IMR-90 (cell line): ENCODE measurements around the gene GRM8. TPM values are rescaled to one million over a fixed set of nuclear protein-coding genes. Genes with fewer than 3 reads are reported as not detected.

Experiments used
- ATAC-seq: fragments of 200-7000 bp; cut with Tn5 transposase; 2 replicates; pipeline ENCODE4 v1.9.1; 2020; ENCODE audit warnings: low read depth, mild to moderate bottlenecking, moderate library complexity
- BruUV-seq: library from RNA; stranded (reverse); fragments of 400-500 nt; replicated peaks from 2 replicates; lab custom pipeline; 2021; lab: Mats Ljungman, UMichigan
- CTCF ChIA-PET: fragments of 300-600 bp; formaldehyde crosslinking; extraction: SDS; loops from one replicate; lab custom pipeline; 2021; ENCODE audit warnings: antibody characterized with exemption; lab: Yijun Ruan, JAX
- POLR2A ChIA-PET: fragments of 300-600 bp; sonication (Branson Sonifier 250); formaldehyde crosslinking; loops from one replicate; lab custom pipeline; 2022; ENCODE audit warnings: antibody characterized with exemption; ENCODE audit not compliant: unreplicated experiment; lab: Charles Lee
- DNase-seq: peaks from one replicate; pipeline ENCODE4 v3.0.0; 2013
- H2AFZ ChIP-seq: replicated peaks from 2 replicates; pipeline ENCODE3; 2013; ENCODE audit warnings: low read length, mild to moderate bottlenecking; ENCODE audit not compliant: poor library complexity
- H2AK5ac ChIP-seq: 2 replicates; pipeline ENCODE4 v1.6.1; 2013; ENCODE audit warnings: low read depth, low read length, inconsistent platforms
- H2AK9ac ChIP-seq: replicated peaks from 2 replicates; pipeline ENCODE3; 2013; ENCODE audit warnings: mild to moderate bottlenecking, low read depth, low read length, moderate library complexity; ENCODE audit not compliant: poor library complexity
- H2BK120ac ChIP-seq: 2 replicates; pipeline ENCODE4 v1.6.1; 2013; ENCODE audit warnings: low read depth, low read length, inconsistent platforms
- H2BK15ac ChIP-seq: 3 replicates; pipeline ENCODE4 v1.6.1; 2013; ENCODE audit warnings: low read depth, low read length, inconsistent platforms
- H2BK20ac ChIP-seq: 2 replicates; pipeline ENCODE4 v1.6.1; 2013; ENCODE audit warnings: low read depth, mild to moderate bottlenecking, inconsistent platforms, low read length, moderate library complexity
- H2BK5ac ChIP-seq: 2 replicates; pipeline ENCODE4 v1.6.1; 2013; ENCODE audit warnings: mild to moderate bottlenecking, low read depth, low read length, inconsistent platforms; ENCODE audit not compliant: poor library complexity, severe bottlenecking
- H3K14ac ChIP-seq: replicated peaks from 2 replicates; pipeline ENCODE4 v1.6.1; 2013; ENCODE audit warnings: low read depth, low read length, inconsistent platforms
- H3K18ac ChIP-seq: 2 replicates; pipeline ENCODE4 v1.6.1; 2013; ENCODE audit warnings: low read depth, low read length, control low read depth
- H3K23ac ChIP-seq: 2 replicates; pipeline ENCODE4 v1.6.1; 2013; ENCODE audit warnings: low read depth, low read length, inconsistent platforms
- H3K27ac ChIP-seq: 2 replicates; pipeline ENCODE4 v1.5.1; 2013; ENCODE audit warnings: mild to moderate bottlenecking, control low read depth, low read length; ENCODE audit not compliant: insufficient read depth
- H3K27me3 ChIP-seq: 2 replicates; pipeline ENCODE4 v1.6.1; 2013; ENCODE audit warnings: low read length; ENCODE audit not compliant: control insufficient read depth, insufficient read depth
- H3K36me3 ChIP-seq: 2 replicates; pipeline ENCODE4 v1.6.1; 2013; ENCODE audit warnings: low read length, mixed read lengths; ENCODE audit not compliant: control insufficient read depth, insufficient read depth
- H3K4ac ChIP-seq: 2 replicates; pipeline ENCODE4 v1.6.1; 2013; ENCODE audit warnings: low read depth, low read length, inconsistent platforms
- H3K4me1 ChIP-seq: 2 replicates; pipeline ENCODE4 v1.6.1; 2013; ENCODE audit warnings: low read length, mixed read lengths; ENCODE audit not compliant: control insufficient read depth, insufficient read depth
- H3K4me2 ChIP-seq: 2 replicates; pipeline ENCODE4 v1.6.1; 2013; ENCODE audit warnings: low read depth, mild to moderate bottlenecking, control low read depth, low read length, moderate library complexity
- H3K4me3 ChIP-seq: 2 replicates; pipeline ENCODE4 v1.5.1; 2013; ENCODE audit warnings: low read depth, mild to moderate bottlenecking, control low read depth, low read length, moderate library complexity; ENCODE audit not compliant: insufficient read depth
- H3K56ac ChIP-seq: 2 replicates; pipeline ENCODE4 v1.6.1; 2013; ENCODE audit warnings: low read length, inconsistent platforms; ENCODE audit not compliant: insufficient read depth; ENCODE audit errors: extremely low read depth
- H3K79me1 ChIP-seq, 2 experiments: 2 replicates each; pipeline ENCODE4 v1.6.1; 2013; ENCODE audit warnings: low read length in 2 of 2, inconsistent platforms in 1 of 2, low read depth in 1 of 2
- H3K9ac ChIP-seq: 2 replicates; pipeline ENCODE4 v1.6.1; 2013; ENCODE audit warnings: low read depth, low read length, control low read depth
- H3K9me1 ChIP-seq: 2 replicates; pipeline ENCODE4 v1.6.1; 2013; ENCODE audit warnings: low read length, inconsistent platforms; ENCODE audit not compliant: insufficient read depth
- H3K9me3 ChIP-seq: 2 replicates; pipeline ENCODE4 v1.6.1; 2013; ENCODE audit warnings: low read length; ENCODE audit not compliant: control insufficient read depth, insufficient read depth
- H4K20me1 ChIP-seq: 2 replicates; pipeline ENCODE4 v1.6.1; 2013; ENCODE audit warnings: low read length, inconsistent platforms; ENCODE audit not compliant: insufficient read depth
- H4K5ac ChIP-seq: 2 replicates; pipeline ENCODE4 v1.6.1; 2013; ENCODE audit warnings: mild to moderate bottlenecking, low read depth, low read length, control low read depth
- H4K8ac ChIP-seq, 2 experiments: 2 replicates each; pipeline ENCODE4 v1.6.1; 2013; ENCODE audit warnings: low read depth in 2 of 2, low read length in 2 of 2, control low read depth in 1 of 2, inconsistent platforms in 1 of 2
- H4K91ac ChIP-seq: 2 replicates; pipeline ENCODE4 v1.6.1; 2013; ENCODE audit warnings: low read depth, low read length, inconsistent platforms; ENCODE audit not compliant: insufficient read depth
- BHLHE40 ChIP-seq: fragments of 150-350 bp; IDR thresholded peaks from 2 replicates; pipeline ENCODE4 v1.6.1; 2016; ENCODE audit warnings: mild to moderate bottlenecking, low read depth, low read length
- CEBPB ChIP-seq: IDR thresholded peaks from 2 replicates; pipeline ENCODE4 v1.6.1; 2012; ENCODE audit warnings: low read depth, low read length, improper control_type of control experiment
- CHD1 ChIP-seq: IDR thresholded peaks from 2 replicates; pipeline ENCODE4 v1.6.1; 2012; ENCODE audit warnings: low read depth, low read length, improper control_type of control experiment
- ELK1 ChIP-seq: fragments of 150-350 bp; IDR thresholded peaks from 2 replicates; pipeline ENCODE4 v1.6.1; 2016; ENCODE audit warnings: low read depth, mild to moderate bottlenecking, low read length, moderate library complexity, borderline replicate concordance
- FOS ChIP-seq: fragments of 150-350 bp; IDR thresholded peaks from 2 replicates; pipeline ENCODE4 v1.6.1; 2016; ENCODE audit warnings: low read depth, low read length
- MAFK ChIP-seq: IDR thresholded peaks from 2 replicates; pipeline ENCODE4 v1.6.1; 2012; ENCODE audit warnings: low read depth, low read length, improper control_type of control experiment
- MAZ ChIP-seq: IDR thresholded peaks from 2 replicates; pipeline ENCODE4 v1.6.1; 2012; ENCODE audit warnings: low read depth, mild to moderate bottlenecking, low read length, improper control_type of control experiment, moderate library complexity, borderline replicate concordance
- MXI1 ChIP-seq: IDR thresholded peaks from 2 replicates; pipeline ENCODE4 v1.6.1; 2012; ENCODE audit warnings: low read depth, mild to moderate bottlenecking, low read length, moderate library complexity, borderline replicate concordance
- NFE2L2 ChIP-seq: fragments of 150-350 bp; IDR thresholded peaks from 2 replicates; pipeline ENCODE4 v1.6.1; 2016; ENCODE audit warnings: low read depth, mild to moderate bottlenecking, low read length
- POLR2A ChIP-seq: IDR thresholded peaks from 2 replicates; pipeline ENCODE4 v1.6.1; 2012; ENCODE audit warnings: mild to moderate bottlenecking, low read depth, low read length
- RAD21 ChIP-seq: IDR thresholded peaks from 2 replicates; pipeline ENCODE4 v1.6.1; 2012; ENCODE audit warnings: low read length, improper control_type of control experiment
- RCOR1 ChIP-seq: IDR thresholded peaks from 2 replicates; pipeline ENCODE4 v1.6.1; 2012; ENCODE audit warnings: mild to moderate bottlenecking, low read length, improper control_type of control experiment; ENCODE audit not compliant: insufficient replicate concordance
- RFX5 ChIP-seq: IDR thresholded peaks from 2 replicates; pipeline ENCODE4 v1.8.0; 2012; ENCODE audit warnings: low read depth, mild to moderate bottlenecking, low read length, moderate library complexity
- SMC3 ChIP-seq: fragments of 150-350 bp; IDR thresholded peaks from 2 replicates; pipeline ENCODE4 v1.6.1; 2016; ENCODE audit warnings: low read depth, mild to moderate bottlenecking, antibody characterized with exemption, low read length, moderate library complexity
- dilution Hi-C: fragments of 300-500 bp; cut with HindIII; formaldehyde crosslinking; loops from one replicate; pipeline ENCODE4 v1.14.3; 2018; ENCODE audit warnings: low sequenced_read_pairs; ENCODE audit not compliant: unreplicated experiment
- in situ Hi-C: fragments of 300-500 bp; cut with MboI; formaldehyde crosslinking; loops from 3 replicates; pipeline ENCODE4 v1.14.3; 2019; ENCODE audit warnings: low sequenced_read_pairs, inconsistent platforms, mixed read lengths
- intact Hi-C: fragments of 100-400 bp; cut with micrococcal nuclease; formaldehyde crosslinking; loops from 2 replicates; pipeline ENCODE4 v1.10.0; 2022
- polyA plus RNA-seq, 3 experiments: library from polyadenylated mRNA; depleted of rRNA; stranded (reverse); fragments of >200 nt; gene quantifications; 2 replicates each; pipeline ENCODE4 v1.2.3, GENCODE V29; 2012; ENCODE audit warnings: low replicate concordance in 1 of 3
- total RNA-seq: library from RNA; depleted of rRNA; stranded (reverse); fragments of >200 nt; gene quantifications from 2 replicates; pipeline ENCODE4 v1.2.3, GENCODE V29; 2012
- TF ChIP-seq, protein P1 (sequence below): conservative IDR thresholded peaks from 2 replicates; pipeline ENCODE4 v1.5.1; 2012; ENCODE audit warnings: mild to moderate bottlenecking, low read depth, low read length, improper control_type of control experiment
- TF ChIP-seq, protein P2 (sequence below): fragments of 150-350 bp; IDR thresholded peaks from 2 replicates; pipeline ENCODE4 v1.6.1; 2017; ENCODE audit warnings: mild to moderate bottlenecking, antibody characterized with exemption, low read length, low read depth

The GRM8 gene
- total and polyA plus RNA-seq, 2 of the 4 experiments (the other 2 are of a cell fraction), result not detected

GRCh38 chr7:126931581-126931980 lies 321.2 kb downstream of the GRM8 start:
- Histone ChIP-seq H2AK5ac (no peak overlapping the region), H3K9ac (no peak overlapping the region), H3K9me3 (peaks cover 5% of the 10 kb centered on the region; the same call in 1 of the 2 replicates), H2BK5ac (no peak overlapping the region), H4K5ac (no peak overlapping the region), H2BK15ac (no peak overlapping the region), H3K4me3 (no peak overlapping the region), H4K8ac (no peak overlapping the region), H3K14ac (no peak overlapping the region), H2BK20ac (no peak overlapping the region), H3K9me1 (no peaks in the 10 kb centered on the region), H2AK9ac (no peak overlapping the region), H3K4me1 (no peaks in the 10 kb centered on the region), H3K27ac (no peak overlapping the region), H4K20me1 (no peaks in the 10 kb centered on the region), H3K56ac (no peak overlapping the region), H3K4me2 (no peak overlapping the region), H3K23ac (no peak overlapping the region), H3K4ac (no peak overlapping the region), H3K36me3 (no peaks in the 10 kb centered on the region), H2AFZ (no peak overlapping the region), H4K91ac (no peak overlapping the region), H3K18ac (no peak overlapping the region), H3K27me3 (no peaks in the 10 kb centered on the region), H3K79me1 (no peaks in the 10 kb centered on the region), H2BK120ac (no peak overlapping the region)
- TF ChIP-seq ELK1, result no peak
- no peak for TF ChIP-seq RCOR1
- no peak for TF ChIP-seq CHD1
- no peak for TF ChIP-seq NFE2L2
- TF ChIP-seq BHLHE40, result no peak
- no peak for TF ChIP-seq MAFK
- no peak for TF ChIP-seq MAZ
- TF ChIP-seq, protein P1, sequence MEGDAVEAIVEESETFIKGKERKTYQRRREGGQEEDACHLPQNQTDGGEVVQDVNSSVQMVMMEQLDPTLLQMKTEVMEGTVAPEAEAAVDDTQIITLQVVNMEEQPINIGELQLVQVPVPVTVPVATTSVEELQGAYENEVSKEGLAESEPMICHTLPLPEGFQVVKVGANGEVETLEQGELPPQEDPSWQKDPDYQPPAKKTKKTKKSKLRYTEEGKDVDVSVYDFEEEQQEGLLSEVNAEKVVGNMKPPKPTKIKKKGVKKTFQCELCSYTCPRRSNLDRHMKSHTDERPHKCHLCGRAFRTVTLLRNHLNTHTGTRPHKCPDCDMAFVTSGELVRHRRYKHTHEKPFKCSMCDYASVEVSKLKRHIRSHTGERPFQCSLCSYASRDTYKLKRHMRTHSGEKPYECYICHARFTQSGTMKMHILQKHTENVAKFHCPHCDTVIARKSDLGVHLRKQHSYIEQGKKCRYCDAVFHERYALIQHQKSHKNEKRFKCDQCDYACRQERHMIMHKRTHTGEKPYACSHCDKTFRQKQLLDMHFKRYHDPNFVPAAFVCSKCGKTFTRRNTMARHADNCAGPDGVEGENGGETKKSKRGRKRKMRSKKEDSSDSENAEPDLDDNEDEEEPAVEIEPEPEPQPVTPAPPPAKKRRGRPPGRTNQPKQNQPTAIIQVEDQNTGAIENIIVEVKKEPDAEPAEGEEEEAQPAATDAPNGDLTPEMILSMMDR, result no peak
- no peak for TF ChIP-seq SMC3
- TF ChIP-seq FOS, result no peak
- TF ChIP-seq RAD21, result no peak
- TF ChIP-seq, protein P2, sequence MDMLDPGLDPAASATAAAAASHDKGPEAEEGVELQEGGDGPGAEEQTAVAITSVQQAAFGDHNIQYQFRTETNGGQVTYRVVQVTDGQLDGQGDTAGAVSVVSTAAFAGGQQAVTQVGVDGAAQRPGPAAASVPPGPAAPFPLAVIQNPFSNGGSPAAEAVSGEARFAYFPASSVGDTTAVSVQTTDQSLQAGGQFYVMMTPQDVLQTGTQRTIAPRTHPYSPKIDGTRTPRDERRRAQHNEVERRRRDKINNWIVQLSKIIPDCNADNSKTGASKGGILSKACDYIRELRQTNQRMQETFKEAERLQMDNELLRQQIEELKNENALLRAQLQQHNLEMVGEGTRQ, result no peak
- TF ChIP-seq POLR2A, result no peak
- no peak for TF ChIP-seq CEBPB
- no peak for TF ChIP-seq MXI1
- TF ChIP-seq RFX5, result no peak
- intact Hi-C loops (no loop called here), dilution Hi-C loops (no loop called here), in situ Hi-C loops (no loop called here)
- no TSS peak for BruUV-seq
- ATAC-seq, result no peak
- CTCF ChIA-PET, result no interaction called here
- no peak for DNase-seq
- POLR2A ChIA-PET, result no interaction called here
